NT2/D1 (cell line): ENCODE results near the gene DRAXIN.

Experiments used
- DNase-seq: peaks from one replicate; pipeline ENCODE4 v3.0.0-alpha.2; 2011; ENCODE audit warnings: low read depth, low spot score
- H3K27me3 ChIP-seq: 2 replicates; pipeline ENCODE4 v1.6.0; 2011; ENCODE audit warnings: mild to moderate bottlenecking; ENCODE audit not compliant: insufficient read length, insufficient read depth
- H3K36me3 ChIP-seq: 2 replicates; pipeline ENCODE4 v1.6.1; 2011; ENCODE audit warnings: mild to moderate bottlenecking, low read length, mixed read lengths; ENCODE audit not compliant: insufficient read depth, insufficient read length
- H3K4me1 ChIP-seq: 2 replicates; pipeline ENCODE4 v1.5.1; 2011; ENCODE audit not compliant: insufficient read depth, insufficient read length
- H3K4me3 ChIP-seq: 2 replicates; pipeline ENCODE4 v1.5.1; 2011; ENCODE audit warnings: low read depth; ENCODE audit not compliant: insufficient read length
- H3K9ac ChIP-seq: 2 replicates; pipeline ENCODE4 v1.6.0; 2011; ENCODE audit warnings: low read depth; ENCODE audit not compliant: insufficient read length
- H3K9me3 ChIP-seq: 2 replicates; pipeline ENCODE4 v1.5.1; 2011; ENCODE audit warnings: mild to moderate bottlenecking, low read length; ENCODE audit not compliant: insufficient read depth
- SUZ12 ChIP-seq: IDR thresholded peaks from 2 replicates; pipeline ENCODE4 v1.6.1; 2011; ENCODE audit not compliant: insufficient read length, insufficient read depth; ENCODE audit errors: extremely low read depth
- YY1 ChIP-seq: IDR thresholded peaks from 2 replicates; pipeline ENCODE4 v1.6.1; 2011; ENCODE audit not compliant: insufficient read length, insufficient read depth
- ZNF274 ChIP-seq: IDR thresholded peaks from 2 replicates; pipeline ENCODE4 v1.6.1; 2011; ENCODE audit warnings: mild to moderate bottlenecking, low read depth, low read length

The DRAXIN gene

DNA sequence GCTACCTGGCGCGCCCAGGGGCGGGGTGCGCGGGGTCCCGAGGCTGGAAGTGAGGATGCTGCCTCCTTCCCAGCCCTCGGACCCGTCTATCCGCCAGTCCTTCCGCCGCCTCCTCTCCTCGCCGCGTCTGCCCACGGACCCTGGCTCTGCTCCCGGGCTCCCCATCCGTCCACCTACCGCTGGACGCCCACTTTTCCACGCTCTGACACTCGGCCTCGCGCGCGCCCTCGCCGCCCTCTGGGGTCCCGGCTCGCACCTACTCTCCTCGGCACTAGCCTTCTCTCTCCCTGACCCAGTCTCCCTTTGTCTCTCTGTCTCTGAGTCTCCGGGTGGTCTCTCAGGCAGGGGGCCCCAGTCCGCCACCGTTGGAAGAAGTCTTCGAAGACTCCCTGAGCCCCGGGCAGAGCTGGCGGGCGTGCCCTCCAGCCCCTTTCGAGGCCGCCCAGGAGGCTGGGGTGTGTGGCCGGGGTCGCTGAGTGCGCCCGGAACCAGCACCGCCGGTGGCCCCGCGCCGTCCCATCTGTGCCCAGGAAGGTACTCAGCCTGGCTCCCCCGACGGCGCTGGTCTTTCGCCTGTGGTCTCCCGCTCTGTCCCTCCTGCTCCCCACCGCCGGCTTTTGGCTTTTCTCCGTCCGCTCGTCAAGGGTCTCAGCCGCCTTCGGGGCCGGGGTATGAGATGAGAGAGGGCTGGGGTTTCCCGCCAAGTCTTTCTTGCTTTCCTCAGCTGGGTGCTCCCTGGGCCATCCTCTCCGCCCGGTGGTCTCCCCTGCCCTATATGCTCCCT, 610 bp downstream of the DRAXIN start:
- Histone ChIP-seq H3K36me3 (no peaks in the 10 kb centered on the region), H3K4me3 (peak overlapping the region; percentile 80), H3K9me3 (no peaks in the 10 kb centered on the region), H3K4me1 (peaks cover 10% of the 10 kb centered on the region), H3K27me3 (no peaks in the 10 kb centered on the region), H3K9ac (peak overlapping the region; percentile 90)
- no peak for DNase-seq
- TF ChIP-seq SUZ12 (no peak), YY1 (no peak), ZNF274 (no peak)

DNA sequence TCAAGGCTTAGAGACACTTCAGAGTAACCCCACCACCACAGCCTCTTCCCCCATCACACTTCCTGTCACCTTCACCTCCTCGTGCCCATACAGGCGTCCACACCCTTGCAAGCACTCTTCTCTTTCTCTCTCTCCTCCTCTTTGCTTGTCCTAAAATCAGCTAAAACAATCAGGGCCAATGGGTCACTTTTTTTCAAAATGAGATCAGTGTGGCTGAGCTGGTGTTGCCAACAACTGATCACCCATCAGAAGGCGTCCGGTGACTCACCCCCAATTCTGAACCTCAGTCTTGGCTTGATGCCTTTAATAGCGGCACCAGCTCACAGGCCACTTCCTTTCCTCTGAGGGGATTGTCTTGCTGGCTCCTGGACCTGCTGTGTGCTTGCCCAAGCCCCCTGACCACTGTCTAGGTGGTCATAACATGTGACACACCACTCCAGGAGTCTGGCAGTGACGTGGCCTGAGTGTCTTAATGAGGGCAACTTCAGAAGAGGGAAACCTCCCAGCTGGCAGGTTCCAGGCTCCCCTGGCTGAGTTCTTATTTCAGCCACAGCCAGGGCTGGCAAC, 1.6 kb downstream of the DRAXIN start:
- Histone ChIP-seq H3K4me3 (peak overlapping the region; percentile 80), H3K27me3 (no peaks in the 10 kb centered on the region), H3K9ac (peak overlapping the region; percentile 90), H3K4me1 (peaks cover 10% of the 10 kb centered on the region), H3K36me3 (no peaks in the 10 kb centered on the region), H3K9me3 (no peaks in the 10 kb centered on the region)
- no peak for DNase-seq
- TF ChIP-seq YY1 = no peak
- TF ChIP-seq ZNF274 = no peak
- no peak for TF ChIP-seq SUZ12

DNA sequence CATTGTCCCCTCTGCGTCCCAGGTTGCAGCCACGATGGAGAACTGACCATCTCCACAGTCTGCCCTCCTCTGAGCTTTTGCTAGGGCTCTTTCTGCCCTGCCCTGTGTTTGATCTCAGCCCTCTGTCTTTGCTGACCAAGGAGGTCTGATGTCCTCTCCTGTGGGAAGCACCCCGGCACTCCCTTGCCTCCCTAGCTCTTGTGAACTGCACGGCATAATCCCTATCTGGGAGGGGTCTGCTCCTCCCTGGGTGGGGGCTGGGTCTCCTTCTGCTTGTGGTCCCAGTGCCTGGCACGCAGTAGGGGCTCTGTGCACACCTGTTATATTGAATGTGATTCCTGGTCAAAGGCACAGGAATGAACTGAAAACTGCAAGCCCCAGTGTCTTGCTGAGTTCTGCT, 2.4 kb downstream of the DRAXIN start:
- Histone ChIP-seq H3K9ac (peak overlapping the region; percentile 90), H3K36me3 (no peaks in the 10 kb centered on the region), H3K4me1 (peaks cover 5% of the 10 kb centered on the region), H3K4me3 (no peak overlapping the region), H3K27me3 (no peaks in the 10 kb centered on the region), H3K9me3 (no peaks in the 10 kb centered on the region)
- TF ChIP-seq SUZ12 (no peak), YY1 (no peak), ZNF274 (no peak)
- no peak for DNase-seq

- H3K36me3 ChIP-seq = no peaks in the 10 kb centered on the region
- H3K4me3 ChIP-seq = no peak overlapping the region
- H3K27me3 ChIP-seq = no peaks in the 10 kb centered on the region
- no peak overlapping the region for H3K9ac ChIP-seq
- H3K9me3 ChIP-seq = no peaks in the 10 kb centered on the region
- no peak for DNase-seq
- no peak for TF ChIP-seq ZNF274
- TF ChIP-seq SUZ12 = no peak
- TF ChIP-seq YY1 = no peak
- peaks cover 8% of the 10 kb centered on the region for H3K4me1 ChIP-seq
These were observed 4.4 kb downstream of the DRAXIN start for GRCh38 chr1:11695861-11696260.

- Histone ChIP-seq H3K9ac (no peak overlapping the region), H3K36me3 (no peaks in the 10 kb centered on the region), H3K4me3 (no peak overlapping the region), H3K27me3 (no peaks in the 10 kb centered on the region), H3K9me3 (no peaks in the 10 kb centered on the region), H3K4me1 (peaks cover 10% of the 10 kb centered on the region)
- TF ChIP-seq ZNF274 (no peak), SUZ12 (no peak), YY1 (no peak)
- DNase-seq = no peak
These were observed 5.8 kb downstream of the DRAXIN start for GRCh38 chr1:11697188-11697892.

- no peak overlapping the region for H3K4me3 ChIP-seq
- H3K4me1 ChIP-seq = peaks cover 10% of the 10 kb centered on the region
- no peak for TF ChIP-seq YY1
- TF ChIP-seq SUZ12 = no peak
- no peak for TF ChIP-seq ZNF274
- DNase-seq = no peak
- H3K9ac ChIP-seq = no peak overlapping the region
- no peaks in the 10 kb centered on the region for H3K36me3 ChIP-seq
- no peaks in the 10 kb centered on the region for H3K27me3 ChIP-seq
- no peaks in the 10 kb centered on the region for H3K9me3 ChIP-seq
These were observed 6.3 kb downstream of the DRAXIN start for GRCh38 chr1:11697893-11698210.

- Histone ChIP-seq H3K27me3 (no peaks in the 10 kb centered on the region), H3K36me3 (no peaks in the 10 kb centered on the region), H3K4me1 (peaks cover 24% of the 10 kb centered on the region), H3K9ac (no peak overlapping the region), H3K9me3 (no peaks in the 10 kb centered on the region), H3K4me3 (no peak overlapping the region)
- DNase-seq = no peak
- TF ChIP-seq YY1 (no peak), SUZ12 (no peak)
These were observed 9.3 kb downstream of the DRAXIN start for GRCh38 chr1:11700601-11701467.
